Measurements from ENCODE around the gene FHL3.
A peak's percentile ranks its signal among the peaks of the same experiment; 100 is the strongest.

FHL3 gene

GRCh38 chr1:38005195-38006007 lies at the start of gene FHL3:
TSS of gene FHL3 (minus strand) at chr1:38005514. CDS start at chr1:37999412, 6,102 bp downstream.
- H3K4me1 Mint-ChIP-seq (ENCODE audit: low read depth): peaks cover 67% of the 10 kb centered on the region
- H3K27ac Mint-ChIP-seq: peak within 1 kb of the TSS; percentile 94

GRCh38 chr1:38053416-38054091 lies 48.2 kb upstream of the FHL3 start:
- Mint-ChIP-seq H3K9me3 (no peaks in the 10 kb centered on the region), H3K27ac (no peak overlapping the region), H3K4me1 (ENCODE audit: low read depth) (peaks cover 20% of the 10 kb centered on the region), H3K36me3 (ENCODE audit: low read depth) (no peaks in the 10 kb centered on the region), H3K27me3 (peaks cover 34% of the 10 kb centered on the region), H3K4me3 (no peak overlapping the region)

More at GRCh38 chr1:38005195-38006007, at the start of gene FHL3:
- H3K27me3 Mint-ChIP-seq: no peaks in the 10 kb centered on the region
- peaks cover 18% of the 10 kb centered on the region for H3K36me3 Mint-ChIP-seq (ENCODE audit: low read depth)
- no peaks in the 10 kb centered on the region for H3K9me3 Mint-ChIP-seq
- peak within 1 kb of the TSS; percentile 96 for H3K4me3 Mint-ChIP-seq

- peaks cover 37% of the 10 kb centered on the region for H3K27me3 Mint-ChIP-seq
- H3K4me3 Mint-ChIP-seq: no peak overlapping the region
These were observed 47.6 kb upstream of the FHL3 start for GRCh38 chr1:38052750-38053415.

GRCh38 chr1:38051079-38051543 lies 45.8 kb upstream of the FHL3 start:
- Mint-ChIP-seq H3K27me3 (peaks cover 40% of the 10 kb centered on the region), H3K4me3 (no peak overlapping the region), H3K27ac (no peak overlapping the region), H3K4me1 (ENCODE audit: low read depth) (peaks cover 20% of the 10 kb centered on the region), H3K36me3 (ENCODE audit: low read depth) (no peaks in the 10 kb centered on the region), H3K9me3 (no peaks in the 10 kb centered on the region)

More at GRCh38 chr1:38052750-38053415, 47.6 kb upstream of the FHL3 start:
- H3K27ac Mint-ChIP-seq: no peak overlapping the region
- H3K4me1 Mint-ChIP-seq (ENCODE audit: low read depth): peaks cover 20% of the 10 kb centered on the region
- H3K36me3 Mint-ChIP-seq (ENCODE audit: low read depth): no peaks in the 10 kb centered on the region
- H3K9me3 Mint-ChIP-seq: no peaks in the 10 kb centered on the region

- Mint-ChIP-seq H3K4me1 (ENCODE audit: low read depth) (peaks cover 22% of the 10 kb centered on the region), H3K36me3 (ENCODE audit: low read depth) (no peaks in the 10 kb centered on the region), H3K27ac (no peak overlapping the region), H3K27me3 (peaks cover 38% of the 10 kb centered on the region), H3K4me3 (no peak overlapping the region), H3K9me3 (no peaks in the 10 kb centered on the region)
These were observed 45.2 kb upstream of the FHL3 start for GRCh38 chr1:38050397-38051078.

GRCh38 chr1:38047603-38048141 lies 42.4 kb upstream of the FHL3 start:
- Mint-ChIP-seq H3K4me1 (ENCODE audit: low read depth) (peaks cover 18% of the 10 kb centered on the region), H3K9me3 (no peaks in the 10 kb centered on the region), H3K36me3 (ENCODE audit: low read depth) (no peaks in the 10 kb centered on the region), H3K27me3 (peaks cover 48% of the 10 kb centered on the region), H3K27ac (no peak overlapping the region), H3K4me3 (peak overlapping the region; percentile 66)

- H3K36me3 Mint-ChIP-seq (ENCODE audit: low read depth): no peaks in the 10 kb centered on the region
- no peaks in the 10 kb centered on the region for H3K9me3 Mint-ChIP-seq
- H3K27me3 Mint-ChIP-seq: peaks cover 55% of the 10 kb centered on the region
- H3K27ac Mint-ChIP-seq: no peak overlapping the region
- H3K4me3 Mint-ChIP-seq: peak overlapping the region; percentile 66
- peaks cover 13% of the 10 kb centered on the region for H3K4me1 Mint-ChIP-seq (ENCODE audit: low read depth)
These were observed 41.7 kb upstream of the FHL3 start for GRCh38 chr1:38046884-38047602.

GRCh38 chr1:38046333-38046883 lies 41.1 kb upstream of the FHL3 start, which contains the start of gene POU3F1:
TSS of gene POU3F1 (minus strand) at chr1:38046793. CDS start at chr1:38046743, 50 bp downstream.
- peaks cover 61% of the 10 kb centered on the region for H3K27me3 Mint-ChIP-seq
- H3K27ac Mint-ChIP-seq: no peak within 1 kb of the TSS
- H3K9me3 Mint-ChIP-seq: no peaks in the 10 kb centered on the region
- peak within 1 kb of the TSS; percentile 66 for H3K4me3 Mint-ChIP-seq
- peaks cover 13% of the 10 kb centered on the region for H3K4me1 Mint-ChIP-seq (ENCODE audit: low read depth)
- no peaks in the 10 kb centered on the region for H3K36me3 Mint-ChIP-seq (ENCODE audit: low read depth)

- peak overlapping the region; percentile 32 for H3K4me3 Mint-ChIP-seq
- H3K9me3 Mint-ChIP-seq: no peaks in the 10 kb centered on the region
- peaks cover 68% of the 10 kb centered on the region for H3K27me3 Mint-ChIP-seq
- no peaks in the 10 kb centered on the region for H3K36me3 Mint-ChIP-seq (ENCODE audit: low read depth)
- peaks cover 13% of the 10 kb centered on the region for H3K4me1 Mint-ChIP-seq (ENCODE audit: low read depth)
- H3K27ac Mint-ChIP-seq: no peak overlapping the region
These were observed 40.4 kb upstream of the FHL3 start for GRCh38 chr1:38045401-38046332.

- Mint-ChIP-seq H3K27me3 (peaks cover 71% of the 10 kb centered on the region), H3K4me3 (peak overlapping the region; percentile 66), H3K27ac (no peak overlapping the region), H3K36me3 (ENCODE audit: low read depth) (no peaks in the 10 kb centered on the region), H3K4me1 (ENCODE audit: low read depth) (peaks cover 13% of the 10 kb centered on the region), H3K9me3 (no peaks in the 10 kb centered on the region)
These were observed 39.2 kb upstream of the FHL3 start for GRCh38 chr1:38044221-38045215.

- H3K4me3 Mint-ChIP-seq: no peak overlapping the region
- H3K36me3 Mint-ChIP-seq (ENCODE audit: low read depth): no peaks in the 10 kb centered on the region
- peaks cover 65% of the 10 kb centered on the region for H3K27me3 Mint-ChIP-seq
- no peaks in the 10 kb centered on the region for H3K9me3 Mint-ChIP-seq
- H3K27ac Mint-ChIP-seq: no peak overlapping the region
- peaks cover 13% of the 10 kb centered on the region for H3K4me1 Mint-ChIP-seq (ENCODE audit: low read depth)
These were observed 37.9 kb upstream of the FHL3 start for GRCh38 chr1:38043036-38043747.
